Measurements from ENCODE around the gene NHEJ1.

DNA sequence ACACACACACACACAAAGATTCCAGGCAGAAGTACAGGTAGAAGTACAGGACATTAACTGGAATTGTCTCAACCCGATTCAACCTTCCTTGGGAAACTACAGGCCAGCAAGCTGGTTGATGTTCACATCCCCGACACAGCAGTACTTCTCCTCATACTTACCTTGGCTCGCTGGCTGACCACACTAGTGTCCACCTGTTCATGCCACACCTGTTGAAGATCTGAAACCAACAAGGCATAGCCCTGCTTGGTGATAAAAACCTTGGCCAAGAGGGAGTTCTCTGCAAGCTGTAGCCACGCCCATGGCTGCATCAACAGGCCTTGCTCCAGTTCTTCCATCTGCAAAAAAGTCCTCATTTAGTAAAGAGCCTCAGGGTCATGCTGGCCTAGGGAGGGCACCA, 2.6 kb downstream of the NHEJ1 start:
- TF ChIP-seq, protein P1, sequence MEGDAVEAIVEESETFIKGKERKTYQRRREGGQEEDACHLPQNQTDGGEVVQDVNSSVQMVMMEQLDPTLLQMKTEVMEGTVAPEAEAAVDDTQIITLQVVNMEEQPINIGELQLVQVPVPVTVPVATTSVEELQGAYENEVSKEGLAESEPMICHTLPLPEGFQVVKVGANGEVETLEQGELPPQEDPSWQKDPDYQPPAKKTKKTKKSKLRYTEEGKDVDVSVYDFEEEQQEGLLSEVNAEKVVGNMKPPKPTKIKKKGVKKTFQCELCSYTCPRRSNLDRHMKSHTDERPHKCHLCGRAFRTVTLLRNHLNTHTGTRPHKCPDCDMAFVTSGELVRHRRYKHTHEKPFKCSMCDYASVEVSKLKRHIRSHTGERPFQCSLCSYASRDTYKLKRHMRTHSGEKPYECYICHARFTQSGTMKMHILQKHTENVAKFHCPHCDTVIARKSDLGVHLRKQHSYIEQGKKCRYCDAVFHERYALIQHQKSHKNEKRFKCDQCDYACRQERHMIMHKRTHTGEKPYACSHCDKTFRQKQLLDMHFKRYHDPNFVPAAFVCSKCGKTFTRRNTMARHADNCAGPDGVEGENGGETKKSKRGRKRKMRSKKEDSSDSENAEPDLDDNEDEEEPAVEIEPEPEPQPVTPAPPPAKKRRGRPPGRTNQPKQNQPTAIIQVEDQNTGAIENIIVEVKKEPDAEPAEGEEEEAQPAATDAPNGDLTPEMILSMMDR (IDR thresholded peaks at IDR 0.05; ENCODE audit: insufficient read depth, low read depth, low read length) = no peak
- TF ChIP-seq EZH2 (IDR thresholded peaks at IDR 0.05; ENCODE audit: insufficient read depth, low read length) = no peak
